Activated naive CD4-positive, alpha-beta T cell treated with anti-CD3 and anti-CD28 coated beads, Interleukin-2, amount 50 U/mL, for 16 hours (primary cell): Measurements from ENCODE around the gene CXorf51B.
"Not testable (repeated sequence)": the region's sequence is repeated elsewhere in the genome, so short reads cannot be mapped to it uniquely, and the experiment has no call there.

Source experiments
- DNase-seq: peaks from one replicate; pipeline ENCODE4 v3.0.0-alpha.2; 2020

The CXorf51B gene

DNA sequence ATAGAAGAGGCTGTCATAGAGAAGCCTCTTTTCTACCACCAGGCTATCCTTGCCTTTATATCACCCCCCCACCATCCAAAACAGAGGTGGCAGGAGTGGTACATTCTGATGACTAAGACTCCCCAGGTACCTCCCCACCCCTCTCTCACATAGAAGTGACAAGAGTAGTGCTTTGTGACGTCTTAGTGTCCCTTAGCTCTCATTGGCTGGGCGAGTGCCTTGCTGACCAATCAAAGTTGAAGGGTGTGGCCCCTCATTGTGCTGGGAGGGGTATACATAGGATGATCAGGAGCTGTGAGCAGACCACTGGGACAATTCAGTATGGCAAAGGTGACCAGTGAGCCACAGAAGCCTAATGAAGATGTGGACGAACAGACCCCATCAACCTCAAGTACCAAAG, at the start of gene CXorf51B:
Gene CXorf51B, plus strand, starts transcription at position 301 of the 400 bp plus-strand sequence. Its CDS starts 21 bp downstream, at position 322.
- DNase-seq: not testable (repeated sequence)

DNA sequence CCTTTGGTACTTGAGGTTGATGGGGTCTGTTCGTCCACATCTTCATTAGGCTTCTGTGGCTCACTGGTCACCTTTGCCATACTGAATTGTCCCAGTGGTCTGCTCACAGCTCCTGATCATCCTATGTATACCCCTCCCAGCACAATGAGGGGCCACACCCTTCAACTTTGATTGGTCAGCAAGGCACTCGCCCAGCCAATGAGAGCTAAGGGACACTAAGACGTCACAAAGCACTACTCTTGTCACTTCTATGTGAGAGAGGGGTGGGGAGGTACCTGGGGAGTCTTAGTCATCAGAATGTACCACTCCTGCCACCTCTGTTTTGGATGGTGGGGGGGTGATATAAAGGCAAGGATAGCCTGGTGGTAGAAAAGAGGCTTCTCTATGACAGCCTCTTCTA, 5.1 kb downstream of the CXorf51B start, which contains the start of gene CXorf51A:
Gene CXorf51A, minus strand, starts transcription at position 101 of the 400 bp plus-strand sequence. Its CDS starts 21 bp downstream, at position 80.
- not testable (repeated sequence) for DNase-seq

DNA sequence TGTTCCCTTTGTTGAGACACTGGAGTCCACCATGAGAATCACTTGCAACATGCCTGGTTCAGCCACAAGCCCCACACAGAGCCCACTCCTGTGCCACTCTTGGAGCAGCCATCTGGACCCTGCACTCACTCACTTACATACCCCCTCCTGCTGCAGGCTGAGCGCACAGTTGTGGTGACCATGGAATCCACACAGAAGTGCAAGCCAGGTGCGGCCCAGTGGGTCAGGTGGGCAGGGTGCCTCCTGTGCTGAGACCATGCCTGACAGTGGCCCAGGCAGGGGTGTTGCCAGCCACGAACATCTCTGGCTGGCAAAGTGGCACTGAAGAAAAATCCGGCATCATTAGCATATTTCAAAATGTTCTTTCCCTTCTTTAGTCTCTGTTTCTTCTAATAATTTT, 22.4 kb downstream of the CXorf51B start:
- no peak for DNase-seq

DNA sequence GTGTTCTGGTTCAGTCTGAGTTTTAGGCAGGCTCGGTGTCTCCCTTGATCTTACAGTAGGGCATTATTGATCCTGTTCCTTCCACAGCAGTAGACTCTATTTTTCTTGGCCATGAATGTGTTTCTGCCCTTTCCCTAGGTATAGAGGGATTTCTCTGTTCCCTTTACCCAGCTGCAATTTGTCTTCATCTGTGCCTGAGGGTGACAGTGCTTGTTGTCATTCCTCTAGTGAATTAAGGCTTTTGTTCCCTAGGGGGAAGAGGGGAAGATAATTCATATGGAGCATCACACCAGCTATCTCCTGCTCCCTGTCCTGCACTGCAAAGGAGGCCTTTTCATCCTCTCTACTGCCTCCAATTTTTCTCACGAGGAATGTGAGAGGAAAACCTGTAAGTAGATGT, 44.7 kb downstream of the CXorf51B start:
- DNase-seq: no peak
